CD4-positive, CD25-positive, alpha-beta regulatory T cell (primary cell): ENCODE results near the gene MTFMT. TPM values are rescaled to one million over a fixed set of nuclear protein-coding genes. Genes with fewer than 3 reads are reported as not detected.
A peak's percentile ranks its signal among the peaks of the same experiment; 100 is the strongest.

Experiments used
- ATAC-seq, 2 donors: fragments of 150-1000 bp; cut with Tn5 transposase; one replicate each; pipeline ENCODE4 v1.10.0; 2021; ENCODE audit warnings: low read depth in 2 of 2, moderate number of reproducible peaks in 2 of 2, moderate library complexity in 1 of 2
- DNase-seq, 3 donors: peaks; one replicate each; pipeline versions ENCODE4 v3.0.0 to v3.0.0-alpha.2; 2012 to 2022; ENCODE audit warnings: mixed read lengths in 1 of 3
- H3K27ac ChIP-seq: one replicate; pipeline ENCODE4 v1.7.0; 2013; ENCODE audit warnings: mild to moderate bottlenecking, low read length; ENCODE audit not compliant: insufficient read depth, poor library complexity, severe bottlenecking
- H3K27me3 ChIP-seq: one replicate; pipeline ENCODE4 v1.7.0; 2013; ENCODE audit warnings: low read length; ENCODE audit not compliant: control insufficient read depth, insufficient read depth
- H3K36me3 ChIP-seq: one replicate; pipeline ENCODE4 v1.7.0; 2013; ENCODE audit warnings: mild to moderate bottlenecking, low read length, moderate library complexity; ENCODE audit not compliant: control insufficient read depth, insufficient read depth
- H3K4me1 ChIP-seq: 2 replicates; pipeline ENCODE4 v1.7.0; 2013; ENCODE audit warnings: mild to moderate bottlenecking, low read length; ENCODE audit not compliant: insufficient read depth, control insufficient read depth, poor library complexity, severe bottlenecking
- H3K4me3 ChIP-seq: one replicate; pipeline ENCODE4 v1.7.0; 2013; ENCODE audit warnings: low read depth, mild to moderate bottlenecking, low read length, moderate library complexity
- H3K9me3 ChIP-seq, 2 experiments: 1 replicate in 1 of 2; 2 replicates in 1 of 2; pipeline ENCODE4 v1.7.0; 2013; ENCODE audit warnings: low read length in 2 of 2, mild to moderate bottlenecking in 1 of 2, moderate library complexity in 1 of 2; ENCODE audit not compliant: control insufficient read depth in 2 of 2
- H3K27ac Mint-ChIP-seq, 3 donors: one replicate each; pipeline ENCODE4 v1.8.0; 2020 to 2022; ENCODE audit warnings: mild to moderate bottlenecking in 3 of 3, mixed read lengths in 3 of 3, moderate library complexity in 2 of 3
- H3K27me3 Mint-ChIP-seq: one replicate; pipeline ENCODE4 v1.8.0; 2022; ENCODE audit warnings: mild to moderate bottlenecking, mixed read lengths
- H3K36me3 Mint-ChIP-seq: one replicate; pipeline ENCODE4 v1.8.0; 2020; ENCODE audit warnings: mixed read lengths
- H3K4me1 Mint-ChIP-seq, 4 donors: one replicate each; pipeline ENCODE4 v1.8.0; 2020 to 2022; ENCODE audit warnings: mixed read lengths in 4 of 4, mild to moderate bottlenecking in 1 of 4
- H3K4me3 Mint-ChIP-seq, 4 donors: one replicate each; pipeline ENCODE4 v1.8.0; 2020 to 2022; ENCODE audit warnings: mild to moderate bottlenecking in 4 of 4, mixed read lengths in 4 of 4, moderate library complexity in 3 of 4
- H3K9me3 Mint-ChIP-seq, 7 donors: one replicate each; pipeline ENCODE4 v1.8.0; 2020 to 2022; ENCODE audit warnings: mixed read lengths in 7 of 7, mild to moderate bottlenecking in 3 of 7, moderate library complexity in 2 of 7
- polyA plus RNA-seq, 4 donors: library from polyadenylated mRNA; unstranded; fragments of 300-500 nt; fragmentation: Illumina TruSeq; gene quantifications; one replicate each; pipeline ENCODE4 v1.2.3, GENCODE V29; 2021
- total RNA-seq: library from RNA; stranded (reverse); gene quantifications from one replicate; pipeline ENCODE4 v1.2.3, GENCODE V29; 2022

MTFMT gene
- total and polyA plus RNA-seq, 5 donors from 2014 or later, result 6.1 to 26.9 (median 18.7) TPM

- Histone ChIP-seq H3K4me3 (no peak overlapping the region), H3K4me1 (no peaks in the 10 kb centered on the region), H3K36me3 (no peaks in the 10 kb centered on the region), H3K27me3 (peaks cover 4% of the 10 kb centered on the region), H3K9me3 (no peaks in the 10 kb centered on the region), H3K27ac (no peak overlapping the region)
- H3K4me3 Mint-ChIP-seq, result no peak overlapping the region
- ATAC-seq (no peak), DNase-seq (no peak)
- no peaks in the 10 kb centered on the region for H3K9me3 Mint-ChIP-seq
- H3K36me3 Mint-ChIP-seq, result peaks cover 3% of the 10 kb centered on the region
- H3K27ac Mint-ChIP-seq, result no peak overlapping the region
- H3K27me3 Mint-ChIP-seq, result peaks cover 19% of the 10 kb centered on the region
- H3K4me1 Mint-ChIP-seq, result no peaks in the 10 kb centered on the region
Measured at GRCh38 chr15:65041787-65042186, 12.3 kb upstream of the MTFMT start.

DNA sequence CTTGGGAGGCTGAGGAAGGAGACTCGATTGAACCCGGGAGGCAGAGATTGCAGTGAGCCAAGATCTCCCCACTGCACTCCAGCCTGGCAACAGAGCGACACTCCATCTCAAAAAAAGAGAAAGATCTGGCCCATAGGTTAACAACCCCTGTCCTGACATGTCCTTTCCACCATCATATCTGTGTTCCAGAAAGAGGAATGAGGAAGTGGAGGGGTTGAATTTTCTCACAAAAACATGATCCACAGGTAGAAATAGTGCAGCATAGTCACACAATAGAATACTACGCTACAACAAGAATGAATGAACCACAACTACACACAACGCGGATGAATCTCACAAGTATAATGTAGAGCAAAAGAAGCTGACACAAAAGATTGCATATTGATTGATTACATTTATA is 11.0 kb upstream of the MTFMT start:
- ATAC-seq (no peak), DNase-seq (no peak)
- H3K27me3 ChIP-seq, result peaks cover 4% of the 10 kb centered on the region
- H3K4me1 ChIP-seq, result no peaks in the 10 kb centered on the region
- H3K4me3 Mint-ChIP-seq, result no peak overlapping the region
- peaks cover 23% of the 10 kb centered on the region for H3K27me3 Mint-ChIP-seq
- no peaks in the 10 kb centered on the region for H3K9me3 ChIP-seq
- H3K9me3 Mint-ChIP-seq, result no peaks in the 10 kb centered on the region
- H3K4me1 Mint-ChIP-seq, result no peaks in the 10 kb centered on the region
- no peaks in the 10 kb centered on the region for H3K36me3 ChIP-seq
- H3K27ac ChIP-seq, result no peak overlapping the region
- H3K27ac Mint-ChIP-seq, result no peak overlapping the region
- H3K4me3 ChIP-seq, result no peak overlapping the region
- peaks cover 3% of the 10 kb centered on the region for H3K36me3 Mint-ChIP-seq

- DNase-seq (no peak), ATAC-seq (no peak)
- H3K27me3 ChIP-seq, result peaks cover 6% of the 10 kb centered on the region
- no peaks in the 10 kb centered on the region for H3K9me3 ChIP-seq
- no peak overlapping the region for H3K4me3 Mint-ChIP-seq
- no peak overlapping the region for H3K4me3 ChIP-seq
- H3K4me1 Mint-ChIP-seq, result peaks cover 0 to 2% (median under 1%) of the 10 kb centered on the region in 4 donors
- no peak overlapping the region for H3K27ac ChIP-seq
- no peaks in the 10 kb centered on the region for H3K36me3 ChIP-seq
- H3K4me1 ChIP-seq, result no peaks in the 10 kb centered on the region
- H3K9me3 Mint-ChIP-seq, result no peaks in the 10 kb centered on the region
- H3K27me3 Mint-ChIP-seq, result peaks cover 29% of the 10 kb centered on the region
- H3K36me3 Mint-ChIP-seq, result peaks cover 3% of the 10 kb centered on the region
- H3K27ac Mint-ChIP-seq, result no peak overlapping the region
Measured at GRCh38 chr15:65038836-65039235, 9.4 kb upstream of the MTFMT start.

GRCh38 chr15:65038428-65038827 is 9.0 kb upstream of the MTFMT start:
- Mint-ChIP-seq H3K9me3 (no peaks in the 10 kb centered on the region), H3K27me3 (peaks cover 34% of the 10 kb centered on the region), H3K4me1 (peaks cover 0 to 6% (median 2%) of the 10 kb centered on the region in 4 donors), H3K27ac (no peak overlapping the region), H3K4me3 (no peak overlapping the region), H3K36me3 (peaks cover 3% of the 10 kb centered on the region)
- Histone ChIP-seq H3K4me1 (peaks cover 2% of the 10 kb centered on the region), H3K4me3 (no peak overlapping the region), H3K27ac (no peak overlapping the region), H3K36me3 (no peaks in the 10 kb centered on the region), H3K27me3 (peaks cover 6% of the 10 kb centered on the region), H3K9me3 (no peaks in the 10 kb centered on the region)
- no peak for ATAC-seq
- DNase-seq, result no peak

DNA sequence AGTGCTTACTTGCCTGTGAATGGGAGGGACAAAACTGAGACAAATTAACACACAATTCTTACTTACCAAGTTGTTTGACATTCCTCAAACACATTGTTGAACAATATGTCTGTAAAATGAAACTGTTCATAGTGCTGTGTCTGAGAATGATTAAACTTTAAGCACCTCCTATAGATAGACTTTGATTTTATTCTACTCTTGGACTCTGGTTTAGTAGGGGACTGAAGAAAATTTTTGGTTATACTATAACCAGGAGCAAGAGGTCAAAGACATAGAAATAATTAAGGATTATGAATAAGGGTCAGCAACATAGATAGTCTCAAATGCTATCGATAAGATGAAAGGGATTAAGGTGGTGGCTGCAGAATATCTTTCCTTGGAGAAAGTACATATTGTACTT is 7.9 kb upstream of the MTFMT start:
- DNase-seq (no peak), ATAC-seq (no peak)
- H3K27ac Mint-ChIP-seq, result no peak overlapping the region
- peaks cover 38% of the 10 kb centered on the region for H3K27me3 Mint-ChIP-seq
- H3K4me3 Mint-ChIP-seq, result no peak overlapping the region
- peaks cover 8% of the 10 kb centered on the region for H3K4me1 ChIP-seq
- H3K4me3 ChIP-seq, result no peak overlapping the region
- H3K9me3 ChIP-seq, result no peaks in the 10 kb centered on the region
- H3K9me3 Mint-ChIP-seq, result no peaks in the 10 kb centered on the region
- H3K27ac ChIP-seq, result no peak overlapping the region
- H3K36me3 Mint-ChIP-seq, result no peaks in the 10 kb centered on the region
- H3K4me1 Mint-ChIP-seq, result peaks cover 0 to 10% (median 2%) of the 10 kb centered on the region in 4 donors
- no peaks in the 10 kb centered on the region for H3K36me3 ChIP-seq
- H3K27me3 ChIP-seq, result peaks cover 11% of the 10 kb centered on the region

DNA sequence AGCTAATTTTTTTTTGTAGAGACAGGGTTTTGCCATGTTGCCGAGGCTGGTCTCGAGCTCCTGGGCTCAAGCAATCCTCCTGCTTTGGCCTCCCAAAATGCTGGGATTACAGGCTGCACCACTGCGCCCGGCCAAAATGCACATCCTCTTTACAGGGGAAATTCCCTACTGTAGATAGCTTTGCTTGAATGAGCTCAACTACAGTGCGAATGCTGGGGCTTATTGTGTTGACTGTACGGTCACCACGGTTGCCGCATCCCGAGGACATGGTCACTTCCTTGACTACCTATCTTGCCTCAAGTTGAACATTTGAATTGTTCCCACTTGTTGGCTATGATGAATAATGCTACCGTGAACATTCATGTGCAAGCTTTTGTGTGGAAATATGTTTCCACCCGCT is 5.3 kb upstream of the MTFMT start:
- Mint-ChIP-seq H3K27ac (no peak overlapping the region), H3K9me3 (no peaks in the 10 kb centered on the region)

DNA sequence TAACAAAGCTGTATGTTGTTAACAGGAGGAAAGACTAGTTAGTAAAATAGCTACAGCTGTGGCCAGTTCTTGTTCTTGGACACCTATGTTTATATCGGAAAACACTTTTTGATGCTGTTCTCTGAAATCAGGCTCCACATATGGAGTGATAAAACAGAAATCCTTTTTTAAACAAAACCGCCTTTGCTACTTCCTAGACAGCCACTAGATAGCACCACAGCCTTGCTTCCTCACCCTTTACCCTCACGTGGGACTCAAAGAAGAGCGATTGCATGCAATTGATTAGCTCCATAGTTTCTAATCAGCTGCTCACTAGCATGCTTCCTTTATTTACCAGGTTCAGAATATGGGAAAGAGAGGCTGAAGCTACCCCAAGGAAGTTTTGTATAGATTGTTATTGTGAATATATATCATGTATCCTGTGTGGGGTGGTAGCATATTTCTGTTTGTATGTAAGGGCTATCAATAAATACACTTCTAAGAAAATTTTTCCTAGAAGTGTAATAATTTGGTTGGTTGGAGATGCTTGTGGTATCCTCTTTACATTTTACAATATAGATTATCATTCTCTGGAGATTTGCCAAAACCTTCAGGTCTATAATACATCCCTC is 4.3 kb upstream of the MTFMT start:
- DNase-seq (peak in 2 of 3 donors; percentile 33 to 66), ATAC-seq (no peak)
- peak overlapping the region in 1 of 4 donors; percentile 3 for H3K4me3 Mint-ChIP-seq

More for the DNA sequence above, 5.3 kb upstream of the MTFMT start:
- Histone ChIP-seq H3K4me3 (no peak overlapping the region), H3K27me3 (peaks cover 14% of the 10 kb centered on the region), H3K4me1 (peaks cover 8% of the 10 kb centered on the region), H3K27ac (no peak overlapping the region), H3K36me3 (no peaks in the 10 kb centered on the region), H3K9me3 (no peaks in the 10 kb centered on the region)
- DNase-seq (no peak), ATAC-seq (no peak)
- Mint-ChIP-seq H3K4me1 (peaks cover 0 to 18% (median 4%) of the 10 kb centered on the region in 4 donors), H3K36me3 (no peaks in the 10 kb centered on the region), H3K4me3 (no peak overlapping the region), H3K27me3 (peaks cover 42% of the 10 kb centered on the region)

More for the DNA sequence above, 4.3 kb upstream of the MTFMT start:
- H3K27ac Mint-ChIP-seq, result no peak overlapping the region
- H3K9me3 Mint-ChIP-seq, result no peaks in the 10 kb centered on the region
- H3K36me3 ChIP-seq, result no peaks in the 10 kb centered on the region
- H3K27ac ChIP-seq, result no peak overlapping the region
- H3K27me3 Mint-ChIP-seq, result peaks cover 42% of the 10 kb centered on the region
- H3K4me3 ChIP-seq, result no peak overlapping the region
- peaks cover 0 to 20% (median 4%) of the 10 kb centered on the region in 4 donors for H3K4me1 Mint-ChIP-seq
- no peaks in the 10 kb centered on the region for H3K9me3 ChIP-seq
- peaks cover 10% of the 10 kb centered on the region for H3K27me3 ChIP-seq
- H3K36me3 Mint-ChIP-seq, result no peaks in the 10 kb centered on the region
- peaks cover 10% of the 10 kb centered on the region for H3K4me1 ChIP-seq
